Type B pancreatic cell (in vitro differentiated cells): ENCODE measurements around the gene OTOG. TPM values are rescaled to one million over a fixed set of nuclear protein-coding genes. Genes with fewer than 3 reads are reported as not detected.

ENCODE experiments used
- DNase-seq: peaks from one replicate; pipeline ENCODE4 v3.0.0; 2021; ENCODE audit warnings: mixed read lengths; ENCODE audit not compliant: unreplicated experiment; ENCODE audit errors: extremely low spot score
- H3K27ac Mint-ChIP-seq: 2 replicates; pipeline ENCODE4 v1.8.0; 2021; ENCODE audit warnings: mild to moderate bottlenecking, mixed read lengths
- H3K27me3 Mint-ChIP-seq: 2 replicates; pipeline ENCODE4 v1.8.0; 2021; ENCODE audit warnings: mixed read lengths
- H3K36me3 Mint-ChIP-seq: 2 replicates; pipeline ENCODE4 v1.8.0; 2021; ENCODE audit warnings: mixed read lengths
- H3K4me1 Mint-ChIP-seq: one replicate; pipeline ENCODE4 v1.8.0; 2021; ENCODE audit warnings: mixed read lengths; ENCODE audit not compliant: unreplicated experiment
- H3K4me3 Mint-ChIP-seq: 2 replicates; pipeline ENCODE4 v1.8.0; 2021; ENCODE audit warnings: mild to moderate bottlenecking, mixed read lengths
- H3K9me3 Mint-ChIP-seq: 2 replicates; pipeline ENCODE4 v1.8.0; 2021; ENCODE audit warnings: mixed read lengths
- CTCF ChIP-seq: fragments of 200-600 bp; sonication (generic); conservative IDR thresholded peaks from 2 replicates; pipeline ENCODE4 v1.5.0; 2021; ENCODE audit warnings: antibody characterized with exemption, mild to moderate bottlenecking
- total RNA-seq: library from RNA; stranded (reverse); gene quantifications from 2 replicates; pipeline ENCODE4 v1.2.1, GENCODE V29; 2021; ENCODE audit warnings: low replicate concordance

Gene OTOG
- total RNA-seq, 1 donor from 2014 or later: 1.5 TPM

DNA sequence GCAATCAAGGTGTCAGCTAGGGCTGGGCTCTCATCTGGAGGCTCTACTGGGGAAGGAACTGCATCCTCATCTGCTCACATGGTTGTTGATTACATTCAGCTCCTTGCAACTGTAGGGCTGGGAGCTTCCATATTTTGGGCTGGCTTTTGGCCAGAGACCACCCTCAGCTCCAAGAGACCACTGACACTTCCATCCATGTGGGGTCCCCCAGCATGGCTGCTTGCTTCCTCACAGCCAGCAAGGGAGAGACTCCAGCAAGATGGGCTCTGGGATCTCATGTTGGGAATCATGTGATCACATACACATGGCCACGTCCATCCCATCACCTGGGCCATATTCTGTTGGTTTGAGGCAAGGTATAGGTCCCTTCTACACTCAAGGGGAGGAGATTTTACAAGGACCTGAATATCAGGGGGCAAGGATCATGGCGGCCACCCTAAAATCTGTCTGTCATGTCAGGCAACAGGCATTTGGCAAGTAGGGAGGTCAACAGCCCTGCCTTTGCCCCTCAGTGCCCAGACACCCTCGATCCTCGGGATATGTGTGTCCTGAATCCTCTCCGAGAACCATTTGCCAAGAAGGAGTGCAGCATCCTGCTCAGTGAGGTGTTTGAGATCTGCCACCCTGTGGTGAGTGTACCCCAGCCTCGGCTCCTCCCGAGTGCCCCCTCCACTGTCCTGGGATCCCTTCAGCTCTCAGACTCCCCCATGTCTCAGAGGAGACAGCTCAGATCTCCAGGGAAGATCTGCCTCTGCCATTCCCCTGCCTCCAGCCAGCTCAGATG is 48.7 kb downstream of the OTOG start:
- peak; percentile 52 for DNase-seq
- peaks cover 29% of the 10 kb centered on the region for H3K27me3 Mint-ChIP-seq
- peaks cover 4% of the 10 kb centered on the region for H3K9me3 Mint-ChIP-seq
- no peak overlapping the region for H3K4me3 Mint-ChIP-seq
- TF ChIP-seq CTCF: no peak
- H3K4me1 Mint-ChIP-seq: peaks cover under 1% of the 10 kb centered on the region
- H3K36me3 Mint-ChIP-seq: no peaks in the 10 kb centered on the region
- H3K27ac Mint-ChIP-seq: no peak overlapping the region

DNA sequence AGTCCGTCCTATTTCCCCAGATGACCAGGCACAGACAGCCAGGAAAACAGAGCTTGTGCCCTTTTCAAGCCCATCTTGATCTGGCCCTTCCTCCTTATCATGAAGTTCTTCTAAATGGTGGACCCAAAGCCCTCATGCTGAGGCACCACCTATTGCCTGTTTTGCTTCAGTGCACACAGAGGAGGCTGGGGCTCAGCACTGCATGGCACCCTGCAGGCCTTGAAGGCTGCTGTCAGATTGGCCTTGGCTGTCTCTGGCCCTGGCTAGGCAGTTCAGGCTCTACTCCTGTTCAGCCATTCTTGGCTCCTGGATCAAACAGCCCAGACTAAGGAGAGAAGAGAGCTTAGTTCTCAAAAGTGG is 49.2 kb downstream of the OTOG start:
- peak; percentile 42 for DNase-seq
- TF ChIP-seq CTCF: no peak
- Mint-ChIP-seq H3K36me3 (no peaks in the 10 kb centered on the region), H3K27me3 (peaks cover 34% of the 10 kb centered on the region), H3K4me3 (no peak overlapping the region), H3K4me1 (peaks cover 5% of the 10 kb centered on the region), H3K9me3 (peaks cover 4% of the 10 kb centered on the region), H3K27ac (no peak overlapping the region)

DNA sequence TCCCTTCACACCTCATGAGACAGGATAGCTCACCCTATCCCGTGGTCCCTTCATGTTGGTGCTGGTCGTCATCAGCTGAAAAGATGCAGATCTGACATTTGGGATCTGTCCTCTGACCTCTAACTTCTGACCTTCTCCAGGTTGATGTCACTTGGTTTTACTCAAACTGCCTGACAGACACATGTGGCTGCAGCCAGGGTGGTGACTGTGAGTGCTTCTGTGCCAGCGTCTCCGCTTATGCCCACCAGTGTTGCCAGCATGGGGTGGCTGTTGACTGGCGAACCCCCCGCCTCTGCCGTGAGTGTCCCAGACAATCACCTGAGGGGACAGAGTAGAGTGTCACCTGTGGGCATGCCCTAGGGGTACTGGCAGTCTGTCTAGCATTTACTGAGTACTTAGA is 49.7 kb downstream of the OTOG start:
- no peak overlapping the region for H3K4me3 Mint-ChIP-seq
- H3K4me1 Mint-ChIP-seq: peaks cover 5% of the 10 kb centered on the region
- H3K27me3 Mint-ChIP-seq: peaks cover 30% of the 10 kb centered on the region
- TF ChIP-seq CTCF: no peak
- no peaks in the 10 kb centered on the region for H3K36me3 Mint-ChIP-seq
- H3K9me3 Mint-ChIP-seq: peaks cover 4% of the 10 kb centered on the region
- peak; percentile 44 for DNase-seq
- H3K27ac Mint-ChIP-seq: no peak overlapping the region

- no peak for TF ChIP-seq CTCF
- peaks cover 27% of the 10 kb centered on the region for H3K27me3 Mint-ChIP-seq
Observed at GRCh38 chr11:17597770-17598169, 50.7 kb downstream of the OTOG start.

GRCh38 chr11:17598700-17599459 is 51.8 kb downstream of the OTOG start:
- peak; percentile 82 for DNase-seq
- Mint-ChIP-seq H3K9me3 (peaks cover 4% of the 10 kb centered on the region), H3K36me3 (no peaks in the 10 kb centered on the region), H3K27me3 (peaks cover 27% of the 10 kb centered on the region), H3K27ac (no peak overlapping the region), H3K4me3 (no peak overlapping the region), H3K4me1 (peaks cover 5% of the 10 kb centered on the region)
- TF ChIP-seq CTCF: peak; percentile 93

More at GRCh38 chr11:17597770-17598169, 50.7 kb downstream of the OTOG start:
- no peak overlapping the region for H3K4me3 Mint-ChIP-seq
- peak; percentile 16 for DNase-seq
- no peaks in the 10 kb centered on the region for H3K36me3 Mint-ChIP-seq
- peaks cover 5% of the 10 kb centered on the region for H3K4me1 Mint-ChIP-seq
- no peak overlapping the region for H3K27ac Mint-ChIP-seq
- H3K9me3 Mint-ChIP-seq: peaks cover 4% of the 10 kb centered on the region
